IPS DF 4.7 (cell line): ENCODE results near the gene LIM2.

Experiments used
- DNase-seq: peaks from one replicate; pipeline ENCODE4 v3.0.0-alpha.2; 2013; ENCODE audit warnings: low spot score; ENCODE audit errors: extremely low read depth

Gene LIM2

DNA sequence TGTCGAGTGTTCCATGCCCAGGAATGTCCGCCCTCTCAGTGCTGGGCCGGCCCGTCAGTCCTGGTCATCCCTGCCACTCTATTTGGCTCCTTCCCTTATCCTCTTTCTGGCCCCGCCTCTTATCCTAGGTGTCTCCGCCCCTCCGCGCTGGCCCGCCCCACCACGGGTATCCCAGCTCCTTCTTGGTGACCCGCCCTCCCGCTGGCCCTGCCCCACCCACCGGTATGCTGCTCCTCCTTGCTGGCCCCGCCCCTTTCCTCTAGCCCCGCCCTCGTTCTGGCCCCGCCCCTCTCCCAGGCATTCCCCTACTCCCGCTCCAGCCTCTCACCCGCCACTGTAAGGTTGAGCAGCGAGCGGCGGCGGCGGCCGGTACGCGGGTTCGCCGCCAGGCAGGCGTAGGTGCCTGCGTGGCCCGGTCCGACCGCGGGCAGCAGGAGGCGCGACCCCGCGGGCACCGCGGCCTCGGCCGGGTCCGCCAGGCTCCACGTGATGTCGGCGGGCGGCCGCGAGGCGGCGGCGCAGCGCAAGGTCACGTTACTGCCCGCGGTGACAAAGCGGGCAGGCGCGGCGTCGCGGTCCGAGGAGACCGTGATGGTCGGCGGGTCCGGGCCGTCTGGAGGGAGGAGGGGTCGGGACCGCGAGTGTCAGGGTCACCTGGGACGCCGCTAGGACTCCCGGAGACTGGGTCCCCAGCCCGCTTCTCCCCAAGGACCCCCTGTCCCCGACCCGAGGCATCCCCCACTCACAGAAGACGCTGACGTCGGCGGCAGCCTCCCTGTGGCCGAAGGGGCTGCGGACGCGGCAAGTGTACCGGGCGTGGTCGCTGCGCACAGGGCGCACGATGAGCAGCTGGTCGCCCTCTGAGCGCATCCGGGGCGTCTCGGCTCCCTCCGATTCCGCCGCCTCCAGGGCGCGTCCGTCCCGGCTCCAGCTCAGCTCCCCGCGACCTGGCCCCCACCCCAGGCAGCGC, 47.8 kb downstream of the LIM2 start:
- DNase-seq: no peak

DNA sequence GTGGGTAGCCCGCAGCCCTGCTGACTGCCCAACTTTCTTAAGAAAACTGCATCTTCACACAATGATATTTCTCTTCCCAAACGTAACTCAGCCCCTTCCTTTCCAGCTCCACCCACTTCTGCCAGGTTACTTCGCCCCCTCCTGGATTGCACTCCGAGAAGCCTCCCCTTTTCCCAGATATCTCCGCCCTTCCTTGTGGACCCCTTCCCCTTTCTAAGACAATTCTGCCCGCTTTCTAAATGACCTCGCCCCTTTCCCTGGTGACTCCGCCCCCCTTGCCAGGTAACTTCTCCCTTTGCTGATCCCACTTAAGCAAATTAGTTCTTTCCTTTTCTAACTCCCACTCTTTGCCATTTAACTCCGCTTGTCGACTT, 48.5 kb downstream of the LIM2 start:
- DNase-seq: no peak

DNA sequence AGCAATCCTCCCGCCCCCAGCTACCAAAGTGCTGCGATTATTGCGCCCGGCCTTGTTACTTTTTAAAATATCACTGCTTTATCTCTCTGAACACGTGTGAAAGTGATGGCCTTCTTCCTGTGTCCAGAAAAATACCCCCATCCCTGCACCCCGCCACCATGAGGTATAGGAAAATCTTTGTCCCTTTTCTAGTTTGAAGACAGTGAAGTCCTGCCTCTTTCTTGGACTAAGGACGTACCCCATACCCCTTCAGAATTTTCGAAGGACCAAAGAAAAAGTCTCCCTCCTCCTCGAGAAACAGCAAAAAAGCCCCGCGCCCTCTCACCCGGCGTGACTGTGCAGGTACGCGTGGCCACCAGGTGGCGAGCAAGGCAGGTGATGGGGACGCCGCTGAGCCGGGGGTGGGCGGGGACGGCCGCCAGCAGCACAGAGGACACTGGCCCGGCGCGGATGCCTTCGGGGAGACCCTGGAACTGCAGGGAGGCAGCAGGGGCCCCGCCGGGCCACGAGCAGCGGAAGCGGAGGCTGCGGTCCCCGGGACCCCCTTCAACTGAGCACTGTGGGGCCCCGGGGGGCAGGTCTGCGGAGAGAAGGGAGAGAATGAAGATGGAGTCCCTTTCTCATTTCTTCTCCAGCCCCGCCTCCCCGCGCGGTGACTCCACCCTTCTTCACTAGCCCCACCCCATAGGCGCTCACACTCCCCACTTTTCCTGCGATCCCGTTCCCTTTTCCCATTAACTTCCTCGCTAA, 49.0 kb downstream of the LIM2 start:
- no peak for DNase-seq

DNA sequence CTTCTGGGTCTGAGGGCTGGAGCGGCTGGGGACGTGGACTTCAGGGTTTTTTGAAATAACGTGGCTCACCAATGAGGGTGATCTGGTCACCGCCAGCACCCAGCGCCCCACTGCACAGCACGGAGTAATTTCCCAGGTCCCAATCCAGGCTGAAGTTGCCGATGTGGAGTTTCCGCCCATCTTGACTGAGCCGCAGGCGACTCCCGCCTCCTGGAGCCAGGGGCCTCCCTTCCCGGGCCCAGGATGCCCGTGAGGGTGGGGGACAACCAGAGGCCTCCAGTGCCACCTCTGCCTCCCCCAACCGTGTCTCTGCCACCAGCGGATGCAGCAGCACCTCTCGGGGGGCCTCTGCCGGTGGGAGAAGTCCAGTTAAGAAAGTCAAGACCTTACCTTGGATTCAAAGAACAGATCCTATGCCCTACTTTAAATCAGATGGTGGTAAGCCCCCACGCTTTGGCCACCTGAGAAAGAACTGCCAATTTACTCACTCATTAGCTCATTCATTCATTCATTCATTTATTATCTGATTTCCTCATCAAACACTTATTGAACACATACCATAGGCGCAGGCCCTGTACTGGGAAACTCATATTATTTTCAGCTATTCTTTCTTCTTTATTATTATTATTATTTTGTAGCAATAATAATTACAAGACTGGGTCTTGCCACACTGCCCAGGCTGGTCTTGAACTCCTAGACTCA, 49.8 kb downstream of the LIM2 start:
- no peak for DNase-seq

DNA sequence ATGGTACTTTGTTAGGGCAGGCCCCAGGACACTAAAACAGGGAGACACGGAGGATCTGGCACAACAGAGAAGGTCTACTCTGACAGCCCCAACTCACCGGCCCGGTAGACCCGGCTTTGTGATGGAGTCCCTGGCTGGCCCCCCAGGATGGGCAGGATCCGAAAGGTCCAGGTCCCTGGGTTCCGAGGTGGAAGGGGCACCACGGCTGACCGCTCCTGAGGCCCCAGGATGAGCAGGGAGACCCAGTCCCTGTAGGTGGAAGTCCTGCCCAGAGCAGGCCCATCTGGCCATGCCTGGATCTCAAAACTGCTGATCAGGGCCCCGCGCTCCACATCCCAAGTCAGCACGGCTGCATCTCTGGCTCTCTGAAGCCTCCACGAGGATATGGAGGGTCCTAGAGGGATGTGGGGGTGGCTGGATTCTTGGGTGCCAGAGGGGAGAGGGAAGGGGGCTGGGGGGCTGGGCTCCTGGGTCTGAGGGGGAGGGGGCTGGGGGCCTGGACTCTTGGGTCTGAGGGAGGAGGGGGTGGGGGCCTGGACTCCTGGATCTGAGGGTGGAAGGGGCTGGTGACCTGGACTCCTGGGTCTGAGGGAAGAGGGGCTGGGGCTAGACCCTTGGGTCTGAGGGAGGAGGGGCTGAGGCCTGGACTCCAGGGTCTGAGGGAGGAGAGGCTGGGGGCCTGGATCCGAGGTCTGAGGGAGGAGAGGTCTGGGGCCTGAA, 50.5 kb downstream of the LIM2 start:
- DNase-seq: no peak

DNA sequence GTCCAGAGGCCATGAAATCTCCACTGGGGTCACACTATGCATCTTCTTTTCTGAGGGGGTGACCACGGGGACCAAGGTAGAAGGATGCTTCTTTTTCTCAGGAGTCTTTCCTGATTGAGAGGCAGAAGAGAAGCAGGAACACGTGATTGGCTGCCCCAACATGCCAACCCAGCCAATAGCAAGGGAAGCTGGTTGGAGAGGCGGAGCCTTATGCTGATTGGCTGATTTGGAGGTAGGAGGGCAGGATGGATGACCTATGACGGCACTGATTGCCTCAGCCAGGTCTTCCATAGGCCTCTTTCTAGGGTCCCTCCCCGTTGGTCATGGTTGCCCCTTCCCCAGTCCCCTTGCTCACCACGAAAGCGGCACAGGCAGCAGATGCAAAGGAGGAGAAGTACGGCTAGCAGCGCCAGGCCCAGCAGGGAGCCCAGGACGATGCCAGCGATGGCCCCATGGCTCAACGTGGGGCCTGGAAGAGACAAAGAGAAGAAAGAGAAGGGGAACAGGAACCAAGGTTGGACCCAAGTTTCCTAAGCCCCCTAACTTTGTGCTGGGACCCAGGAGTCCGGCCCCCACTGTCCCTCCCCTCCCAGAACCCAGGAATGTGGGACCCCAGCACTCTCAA, 53.8 kb downstream of the LIM2 start:
- no peak for DNase-seq

DNA sequence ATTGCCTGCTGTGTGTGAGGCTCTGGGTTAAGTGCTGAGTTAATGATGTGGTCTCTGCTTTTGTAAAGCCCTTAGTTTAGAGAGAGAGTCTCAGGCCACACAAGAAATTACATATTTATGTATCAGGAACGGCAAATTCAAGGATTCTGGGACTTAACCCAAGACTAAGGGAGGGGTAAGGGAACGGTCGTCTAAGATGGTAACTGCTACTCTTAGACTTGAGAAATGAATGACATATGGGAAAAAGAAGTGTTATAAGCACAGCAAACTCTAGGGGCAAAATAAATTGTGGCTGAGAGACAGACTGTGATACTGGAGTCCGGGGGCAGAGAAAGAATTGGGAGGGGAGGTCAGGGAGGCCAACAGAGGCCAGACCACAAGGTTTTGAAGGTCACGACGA, 56.1 kb downstream of the LIM2 start:
- DNase-seq: no peak

DNA sequence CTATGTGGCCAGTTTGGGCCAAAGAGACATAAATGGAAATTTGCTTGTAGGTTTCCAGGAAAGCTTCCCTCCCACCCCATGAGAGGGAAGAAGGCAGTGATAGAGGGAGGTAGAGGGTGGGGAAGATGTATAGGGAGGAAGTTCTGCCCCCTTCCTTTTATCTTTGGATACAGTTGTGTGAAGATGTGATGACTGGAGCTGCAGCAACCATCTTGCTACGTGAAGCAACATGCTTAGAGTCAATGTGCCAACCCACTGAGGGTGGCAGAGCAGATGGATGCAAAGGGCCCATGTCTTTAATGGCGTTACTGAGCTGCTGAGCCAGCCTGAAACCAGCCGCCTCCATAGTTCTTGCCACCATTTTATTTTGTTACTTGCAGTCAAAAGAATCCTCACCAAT, 56.6 kb downstream of the LIM2 start:
- no peak for DNase-seq

DNA sequence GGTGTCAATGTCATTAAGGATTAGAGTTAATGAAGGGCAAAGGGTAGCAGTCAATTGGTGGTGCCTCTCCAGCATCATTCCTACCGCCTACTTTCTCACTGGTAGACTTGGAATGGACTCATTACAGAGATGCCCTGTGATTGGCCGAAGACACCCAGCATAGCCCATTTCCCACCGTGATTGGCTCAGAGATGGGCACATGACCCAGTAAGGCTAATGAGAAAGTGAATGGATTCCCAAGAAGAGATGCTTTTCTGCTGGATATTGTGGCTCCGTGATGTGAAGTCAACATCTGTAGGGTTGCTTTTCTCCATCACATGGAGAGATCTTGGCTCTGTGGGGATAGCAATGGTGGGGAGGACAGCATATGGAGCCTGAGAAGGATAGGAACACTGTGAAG, 57.4 kb downstream of the LIM2 start:
- no peak for DNase-seq
